Stimulated activated CD8-positive, alpha-beta memory T cell treated with anti-CD3 and anti-CD28 coated beads, Interleukin-2, amount 100 ng/mL, for 48 hours (primary cell): ENCODE results near the gene HIVEP1.

Experiments used
- DNase-seq, 2 donors: peaks; one replicate each; pipeline ENCODE4 v3.0.0-alpha.2; 2020; ENCODE audit warnings: low read depth in 2 of 2

Gene HIVEP1

GRCh38 chr6:12012038-12012557 lies at the start of gene HIVEP1:
Gene HIVEP1, plus strand, starts transcription at chr6:12012312. Its CDS starts 3,317 bp downstream, at chr6:12015629.
- DNase-seq, result no peak

GRCh38 chr6:11963756-11964500 lies 48.2 kb upstream of the HIVEP1 start:
- DNase-seq, result no peak

- DNase-seq, result no peak
Measured at GRCh38 chr6:11964729-11965335, 47.3 kb upstream of the HIVEP1 start.

GRCh38 chr6:11965499-11965898 lies 46.6 kb upstream of the HIVEP1 start:
- no peak for DNase-seq

GRCh38 chr6:11968241-11968806 lies 43.8 kb upstream of the HIVEP1 start:
- no peak for DNase-seq

- DNase-seq, result no peak
Measured at GRCh38 chr6:11969092-11969491, 43.0 kb upstream of the HIVEP1 start.

- no peak for DNase-seq
Measured at GRCh38 chr6:11970114-11970513, 42.0 kb upstream of the HIVEP1 start.

- DNase-seq, result no peak
Measured at GRCh38 chr6:11971154-11971553, 41.0 kb upstream of the HIVEP1 start.

GRCh38 chr6:11972270-11972669 lies 39.8 kb upstream of the HIVEP1 start:
- DNase-seq, result no peak

- no peak for DNase-seq
Measured at GRCh38 chr6:11972806-11973205, 39.3 kb upstream of the HIVEP1 start.

GRCh38 chr6:11973238-11973637 lies 38.9 kb upstream of the HIVEP1 start:
- no peak for DNase-seq

GRCh38 chr6:11974089-11974488 lies 38.0 kb upstream of the HIVEP1 start:
- no peak for DNase-seq

- peak; percentile 8 to 20 for DNase-seq
Measured at GRCh38 chr6:11975353-11975977, 36.6 kb upstream of the HIVEP1 start.

- no peak for DNase-seq
Measured at GRCh38 chr6:11976489-11976888, 35.6 kb upstream of the HIVEP1 start.

GRCh38 chr6:11977193-11977592 lies 34.9 kb upstream of the HIVEP1 start:
- DNase-seq, result no peak

GRCh38 chr6:11977738-11978137 lies 34.4 kb upstream of the HIVEP1 start:
- DNase-seq, result no peak

GRCh38 chr6:11978169-11978987 lies 33.7 kb upstream of the HIVEP1 start:
- no peak for DNase-seq

GRCh38 chr6:11979866-11980265 lies 32.2 kb upstream of the HIVEP1 start:
- DNase-seq, result no peak

- DNase-seq, result no peak
Measured at GRCh38 chr6:11983306-11983705, 28.8 kb upstream of the HIVEP1 start.

- DNase-seq, result no peak
Measured at GRCh38 chr6:11987386-11987785, 24.7 kb upstream of the HIVEP1 start.

- no peak for DNase-seq
Measured at GRCh38 chr6:11989386-11989785, 22.7 kb upstream of the HIVEP1 start.

GRCh38 chr6:11992086-11992485 lies 20.0 kb upstream of the HIVEP1 start:
- no peak for DNase-seq
